NCI-H82 treated with DMSO at 0.1 percent for 48 hours (cell line): ENCODE data around the gene RRP1.

Source experiments
- DNase-seq: peaks from one replicate; lab custom pipeline; 2025; ENCODE audit not compliant: unreplicated experiment; lab: John Stamatoyannopoulos, UW

Gene RRP1

GRCh38 chr21:43758811-43759210 is 30.6 kb upstream of the RRP1 start:
- no peak for DNase-seq

GRCh38 chr21:43759651-43760050 is 29.7 kb upstream of the RRP1 start:
- no peak for DNase-seq

GRCh38 chr21:43760391-43760958 is 28.9 kb upstream of the RRP1 start:
- no peak for DNase-seq

- DNase-seq, result no peak
These were observed 27.5 kb upstream of the RRP1 start for GRCh38 chr21:43761886-43762285.

- no peak for DNase-seq
These were observed 26.9 kb upstream of the RRP1 start for GRCh38 chr21:43762303-43763128.

- DNase-seq, result no peak
These were observed 25.4 kb upstream of the RRP1 start for GRCh38 chr21:43763901-43764523.

GRCh38 chr21:43764576-43765495 is 24.5 kb upstream of the RRP1 start:
- DNase-seq, result no peak

GRCh38 chr21:43766734-43767497 is 22.5 kb upstream of the RRP1 start:
- no peak for DNase-seq

GRCh38 chr21:43767498-43767983 is 21.8 kb upstream of the RRP1 start:
- DNase-seq, result no peak

GRCh38 chr21:43767984-43768867 is 21.2 kb upstream of the RRP1 start:
- DNase-seq, result no peak

GRCh38 chr21:43768868-43769167 is 20.6 kb upstream of the RRP1 start:
- DNase-seq, result no peak

GRCh38 chr21:43769325-43769958 is 19.9 kb upstream of the RRP1 start:
- DNase-seq, result no peak

- no peak for DNase-seq
These were observed 19.2 kb upstream of the RRP1 start for GRCh38 chr21:43770066-43770655.

GRCh38 chr21:43771199-43771675 is 18.1 kb upstream of the RRP1 start:
- no peak for DNase-seq

- no peak for DNase-seq
These were observed 17.5 kb upstream of the RRP1 start for GRCh38 chr21:43771698-43772424.

GRCh38 chr21:43772425-43772821 is 17.0 kb upstream of the RRP1 start:
- DNase-seq, result no peak

- no peak for DNase-seq
These were observed 15.2 kb upstream of the RRP1 start for GRCh38 chr21:43774163-43774562.

- DNase-seq, result no peak
These were observed 14.2 kb upstream of the RRP1 start for GRCh38 chr21:43775190-43775589.
